DND-41 (cell line): ENCODE data around the gene ALKBH2.

Experiments
- ATAC-seq: fragments of 200-7000 bp; cut with Tn5 transposase; 3 replicates; pipeline ENCODE4 v1.9.1; 2021; ENCODE audit warnings: low read depth; ENCODE audit not compliant: insufficient read depth
- DNase-seq: peaks from one replicate; pipeline ENCODE4 v3.0.0-alpha.2; 2020
- H2AFZ ChIP-seq: 2 replicates; pipeline ENCODE4 v1.6.0; 2012; ENCODE audit warnings: low read depth, low read length
- H3K27ac ChIP-seq: 2 replicates; pipeline ENCODE4 v1.5.1; 2012; ENCODE audit warnings: low read length, inconsistent platforms
- H3K27me3 ChIP-seq: fragments of 200-600 bp; sonication (generic); 2 replicates; pipeline ENCODE4 v1.6.0; 2012; ENCODE audit warnings: low read length, mild to moderate bottlenecking, inconsistent platforms; ENCODE audit not compliant: insufficient read depth, poor library complexity
- H3K36me3 ChIP-seq: 2 replicates; pipeline ENCODE4 v1.5.1; 2012; ENCODE audit warnings: low read length, inconsistent platforms; ENCODE audit not compliant: insufficient read depth
- H3K4me1 ChIP-seq: 2 replicates; pipeline ENCODE4 v1.5.1; 2012; ENCODE audit warnings: mild to moderate bottlenecking, low read length; ENCODE audit not compliant: insufficient read depth
- H3K4me2 ChIP-seq: 2 replicates; pipeline ENCODE4 v1.6.0; 2012; ENCODE audit warnings: mild to moderate bottlenecking, moderate library complexity, low read length, inconsistent platforms; ENCODE audit not compliant: insufficient read depth
- H3K4me3 ChIP-seq, 2 experiments: fragments of 200-600 bp in 1 of 2; shearing (Covaris generic) in 1 of 2; 2 replicates each; pipeline ENCODE4 v1.5.1; 2012 to 2016; ENCODE audit warnings: inconsistent platforms in 2 of 2, low read length in 2 of 2, mild to moderate bottlenecking in 2 of 2, low read depth in 1 of 2, moderate library complexity in 1 of 2
- H3K79me2 ChIP-seq: 2 replicates; pipeline ENCODE4 v1.6.0; 2012; ENCODE audit warnings: low read length, inconsistent platforms; ENCODE audit not compliant: insufficient read depth
- H3K9ac ChIP-seq: 2 replicates; pipeline ENCODE4 v1.6.0; 2012; ENCODE audit warnings: low read depth, mild to moderate bottlenecking, inconsistent platforms, low read length, moderate library complexity
- H3K9me3 ChIP-seq: 2 replicates; pipeline ENCODE4 v1.5.1; 2012; ENCODE audit warnings: low read length, moderate library complexity, mild to moderate bottlenecking, inconsistent platforms; ENCODE audit not compliant: insufficient read depth, severe bottlenecking
- H4K20me1 ChIP-seq: 2 replicates; pipeline ENCODE4 v1.6.0; 2012; ENCODE audit warnings: low read length; ENCODE audit not compliant: insufficient read depth
- CTCF ChIP-seq: IDR thresholded peaks from 2 replicates; pipeline ENCODE4 v1.5.1; 2012; ENCODE audit warnings: borderline replicate concordance, low read length, moderate library complexity, mild to moderate bottlenecking; ENCODE audit not compliant: poor library complexity, severe bottlenecking; ENCODE audit errors: extremely low read depth
- EZH2 ChIP-seq: IDR thresholded peaks from 3 replicates; pipeline ENCODE4 v1.6.1; 2012; ENCODE audit warnings: borderline replicate concordance, low read depth, mild to moderate bottlenecking, moderate library complexity, low read length, inconsistent platforms; ENCODE audit not compliant: severe bottlenecking

The ALKBH2 gene

GRCh38 chr12:109097435-109098182 is 4.3 kb upstream of the ALKBH2 start, which contains the start of gene UNG:
TSS of gene UNG (plus strand) at chr12:109097597. CDS start at chr12:109097680, 83 bp downstream.
- Histone ChIP-seq H3K27ac (peak within 1 kb of the TSS; percentile 84), H3K36me3 (peaks cover 43% of the 10 kb centered on the region), H3K27me3 (no peaks in the 10 kb centered on the region), H3K79me2 (peaks cover 44% of the 10 kb centered on the region), H3K4me3 (peak within 1 kb of the TSS; percentile 68 to 82), H4K20me1 (peaks cover 33% of the 10 kb centered on the region), H3K9ac (peak within 1 kb of the TSS; percentile 80), H3K9me3 (no peaks in the 10 kb centered on the region), H3K4me2 (peak within 1 kb of the TSS; percentile 93), H3K4me1 (peaks cover 48% of the 10 kb centered on the region), H2AFZ (peak within 1 kb of the TSS; percentile 94)
- no peak for TF ChIP-seq CTCF
- no peak for TF ChIP-seq EZH2
- DNase-seq (peak; percentile 96), ATAC-seq (peak; percentile 91)

GRCh38 chr12:109097140-109097434 is 3.8 kb upstream of the ALKBH2 start:
- peak overlapping the region; percentile 68 to 82; a peak in 3 of 4 replicates for H3K4me3 ChIP-seq
- H4K20me1 ChIP-seq, result peaks cover 28% of the 10 kb centered on the region
- no peaks in the 10 kb centered on the region for H3K9me3 ChIP-seq
- H3K36me3 ChIP-seq, result peaks cover 39% of the 10 kb centered on the region
- H3K79me2 ChIP-seq, result peaks cover 48% of the 10 kb centered on the region
- peak overlapping the region; percentile 93 for H3K4me2 ChIP-seq
- no peaks in the 10 kb centered on the region for H3K27me3 ChIP-seq
- peaks cover 53% of the 10 kb centered on the region for H3K4me1 ChIP-seq
- DNase-seq (no peak), ATAC-seq (no peak)
- H3K9ac ChIP-seq, result peak overlapping the region; percentile 80
- H3K27ac ChIP-seq, result peak overlapping the region; percentile 84
- TF ChIP-seq EZH2 (no peak), CTCF (no peak)
- peak overlapping the region; percentile 94 for H2AFZ ChIP-seq

- Histone ChIP-seq H3K9me3 (no peaks in the 10 kb centered on the region), H3K4me2 (peak overlapping the region; percentile 86), H3K27ac (peak overlapping the region; percentile 74), H3K4me1 (peaks cover 53% of the 10 kb centered on the region), H3K9ac (peak overlapping the region; percentile 67), H3K79me2 (peaks cover 31% of the 10 kb centered on the region), H3K36me3 (peaks cover 47% of the 10 kb centered on the region), H4K20me1 (no peaks in the 10 kb centered on the region; the same call in 1 of the 2 replicates), H3K27me3 (no peaks in the 10 kb centered on the region), H2AFZ (peak overlapping the region; percentile 90), H3K4me3 (peak overlapping the region; percentile 38 to 74)
- peak; percentile 26 for DNase-seq
- TF ChIP-seq EZH2, result no peak
- no peak for TF ChIP-seq CTCF
- ATAC-seq, result no peak
Measured at GRCh38 chr12:109092497-109093021, 713 bp downstream of the ALKBH2 start.
